PC-9 (cell line): Measurements from ENCODE around the gene PI4K2A. TPM values are rescaled to one million over a fixed set of nuclear protein-coding genes. Genes with fewer than 3 reads are reported as not detected.
A peak's percentile ranks its signal among the peaks of the same experiment; 100 is the strongest.

ENCODE experiments used
- BruUV-seq: library from RNA; stranded (reverse); fragments of 400-500 nt; replicated peaks from 2 replicates; lab custom pipeline; 2021; lab: Mats Ljungman, UMichigan
- CTCF ChIA-PET: fragments of 300-600 bp; sonication (Branson Sonifier 250); formaldehyde crosslinking; loops from one replicate; lab custom pipeline; 2022; ENCODE audit warnings: antibody characterized with exemption; lab: Charles Lee
- POLR2A ChIA-PET: fragments of 300-600 bp; sonication (Branson Sonifier 250); formaldehyde crosslinking; loops from one replicate; lab custom pipeline; 2022; ENCODE audit warnings: antibody characterized with exemption; ENCODE audit not compliant: unreplicated experiment; lab: Charles Lee
- DNase-seq, 2 experiments: peaks; one replicate each; pipeline versions ENCODE4 v3.0.0 to v3.0.0-alpha.2; 2015 to 2022; ENCODE audit warnings: mixed read lengths in 1 of 2
- H2AFZ ChIP-seq: fragments of 200-600 bp; sonication (generic); 2 replicates; pipeline ENCODE4 v1.8.1; 2017; ENCODE audit warnings: antibody characterized with exemption
- H3F3A ChIP-seq: fragments of 200-600 bp; sonication (generic); 2 replicates; pipeline ENCODE4 v1.8.1; 2017; ENCODE audit warnings: antibody characterized with exemption, mild to moderate bottlenecking, low read depth; ENCODE audit not compliant: insufficient read depth
- H3K27ac ChIP-seq: fragments of 200-600 bp; sonication (generic); 2 replicates; pipeline ENCODE4 v1.6.1; 2016; ENCODE audit warnings: mixed run types
- H3K27me3 ChIP-seq: fragments of 200-600 bp; sonication (generic); 2 replicates; pipeline ENCODE4 v1.6.1; 2016; ENCODE audit warnings: low read depth, mixed run types; ENCODE audit not compliant: insufficient read depth
- H3K36me3 ChIP-seq: fragments of 200-600 bp; sonication (generic); 2 replicates; pipeline ENCODE4 v1.6.1; 2016; ENCODE audit warnings: low read depth, mixed run types
- H3K4me1 ChIP-seq: fragments of 200-600 bp; sonication (generic); replicated peaks from 2 replicates; pipeline ENCODE4 v1.6.1; 2016; ENCODE audit warnings: mixed run types; ENCODE audit not compliant: insufficient read depth
- H3K4me2 ChIP-seq: fragments of 200-600 bp; sonication (generic); 2 replicates; pipeline ENCODE4 v1.6.1; 2017; ENCODE audit warnings: mixed run types
- H3K4me3 ChIP-seq: fragments of 200-600 bp; sonication (generic); 2 replicates; pipeline ENCODE4 v1.6.1; 2016; ENCODE audit warnings: mixed run types
- H3K79me2 ChIP-seq: fragments of 200-600 bp; sonication (generic); 2 replicates; pipeline ENCODE4 v1.6.1; 2017; ENCODE audit warnings: low read depth, mixed run types
- H3K9me2 ChIP-seq: fragments of 200-600 bp; sonication (generic); 2 replicates; pipeline ENCODE4 v1.8.1; 2017; ENCODE audit warnings: mild to moderate bottlenecking; ENCODE audit not compliant: insufficient read depth
- H3K9me3 ChIP-seq: fragments of 200-600 bp; sonication (generic); 2 replicates; pipeline ENCODE4 v1.8.1; 2016; ENCODE audit warnings: low read depth; ENCODE audit not compliant: insufficient read depth
- H4K20me1 ChIP-seq: fragments of 200-600 bp; sonication (generic); 2 replicates; pipeline ENCODE4 v1.8.1; 2017; ENCODE audit not compliant: insufficient read depth
- CTCF ChIP-seq: fragments of 200-600 bp; sonication (generic); conservative IDR thresholded peaks from 2 replicates; pipeline ENCODE4 v1.6.1; 2017; ENCODE audit warnings: mixed run types, antibody characterized with exemption, mild to moderate bottlenecking, moderate library complexity
- EZH2 ChIP-seq: fragments of 200-600 bp; sonication (generic); IDR thresholded peaks from 2 replicates; pipeline ENCODE4 v1.8.0; 2017; ENCODE audit warnings: antibody characterized with exemption, low read depth
- intact Hi-C: fragments of 100-400 bp; cut with micrococcal nuclease; formaldehyde crosslinking; loops from one replicate; pipeline ENCODE4 v1.10.0; 2022; ENCODE audit not compliant: unreplicated experiment
- total RNA-seq: library from RNA; stranded (reverse); gene quantifications from 2 replicates; pipeline ENCODE4 v1.2.3, GENCODE V29; 2021

The PI4K2A gene
- total RNA-seq, 1 experiment from 2014 or later, result 20.3 TPM

- H3K27ac ChIP-seq, result peak overlapping the region; percentile 67
- peaks cover 28% of the 10 kb centered on the region for H3K4me1 ChIP-seq
- no peak overlapping the region; the same call in 1 of the 2 replicates for H3K4me2 ChIP-seq
- CTCF ChIA-PET, result interaction anchor here (0.7 to 1.2 kb wide), 3 partner anchors 16 to 42 kb away, joined by 3 to 9 read pairs (median 4); no protein-coding TSS in a partner anchor
- no peaks in the 10 kb centered on the region for H3K9me2 ChIP-seq
- peak; percentile 32 to 46 for DNase-seq
- no peaks in the 10 kb centered on the region for H4K20me1 ChIP-seq
- no peaks in the 10 kb centered on the region for H3K36me3 ChIP-seq
- H3F3A ChIP-seq, result peaks cover 15% of the 10 kb centered on the region; the same call in 1 of the 2 replicates
- no peak overlapping the region for H3K4me3 ChIP-seq
- POLR2A ChIA-PET, result interaction anchor here (0.6 to 0.7 kb wide), 5 partner anchors 12 to 304 kb away, joined by 3 to 6 read pairs (median 3); partner anchors contain the start of genes ARHGAP19 and HOGA1
- BruUV-seq, result TSS peak; percentile 90
- no peak overlapping the region for H2AFZ ChIP-seq
- H3K9me3 ChIP-seq, result no peaks in the 10 kb centered on the region
- intact Hi-C loops, result no loop called here
- no peaks in the 10 kb centered on the region for H3K79me2 ChIP-seq
- no peaks in the 10 kb centered on the region for H3K27me3 ChIP-seq
- TF ChIP-seq CTCF (no peak), EZH2 (no peak)
Observed at GRCh38 chr10:97596101-97597082, 44.1 kb upstream of the PI4K2A start.

GRCh38 chr10:97597778-97598177, 42.7 kb upstream of the PI4K2A start:
- no peaks in the 10 kb centered on the region for H3K36me3 ChIP-seq
- TF ChIP-seq EZH2, result no peak
- no peak for TF ChIP-seq CTCF
- H3K27me3 ChIP-seq, result no peaks in the 10 kb centered on the region
- no peaks in the 10 kb centered on the region for H4K20me1 ChIP-seq
- H3F3A ChIP-seq, result peaks cover 15% of the 10 kb centered on the region; the same call in 1 of the 2 replicates
- peak in 1 of 2 experiments; percentile 50 for DNase-seq
- POLR2A ChIA-PET, result no interaction called here
- no peak overlapping the region for H3K4me2 ChIP-seq
- H3K4me3 ChIP-seq, result no peak overlapping the region
- no peak overlapping the region for H2AFZ ChIP-seq
- CTCF ChIA-PET, result interaction anchor here (0.5 kb wide), 1 partner anchor 34 kb away, joined by 6 read pairs; no protein-coding TSS in a partner anchor
- no peaks in the 10 kb centered on the region for H3K9me3 ChIP-seq
- H3K4me1 ChIP-seq, result peaks cover 28% of the 10 kb centered on the region
- intact Hi-C loops, result no loop called here
- H3K79me2 ChIP-seq, result no peaks in the 10 kb centered on the region
- no peaks in the 10 kb centered on the region for H3K9me2 ChIP-seq
- no TSS peak for BruUV-seq
- H3K27ac ChIP-seq, result peak overlapping the region; percentile 67

GRCh38 chr10:97598407-97599271, 41.8 kb upstream of the PI4K2A start:
- H3K79me2 ChIP-seq, result no peaks in the 10 kb centered on the region
- H3K27me3 ChIP-seq, result no peaks in the 10 kb centered on the region
- peaks cover 28% of the 10 kb centered on the region for H3K4me1 ChIP-seq
- no peaks in the 10 kb centered on the region for H4K20me1 ChIP-seq
- POLR2A ChIA-PET, result no interaction called here
- no peak overlapping the region for H3K4me2 ChIP-seq
- no peaks in the 10 kb centered on the region for H3K9me2 ChIP-seq
- peak overlapping the region; percentile 67; the same call in 1 of the 2 replicates for H3K27ac ChIP-seq
- no peak overlapping the region for H2AFZ ChIP-seq
- no peaks in the 10 kb centered on the region for H3K9me3 ChIP-seq
- no peak for DNase-seq
- H3K36me3 ChIP-seq, result no peaks in the 10 kb centered on the region
- no TSS peak for BruUV-seq
- CTCF ChIA-PET, result interaction anchor here (0.5 kb wide), 1 partner anchor 34 kb away, joined by 6 read pairs; no protein-coding TSS in a partner anchor
- H3F3A ChIP-seq, result peaks cover 15% of the 10 kb centered on the region; the same call in 1 of the 2 replicates
- TF ChIP-seq EZH2 (no peak), CTCF (no peak)
- intact Hi-C loops, result no loop called here
- H3K4me3 ChIP-seq, result no peak overlapping the region
